Esophagus squamous epithelium (tissue), 5 donors: Measurements from ENCODE around the gene CORO7. TPM values are rescaled to one million over a fixed set of nuclear protein-coding genes. Genes with fewer than 3 reads are reported as not detected.

Experiments
- DNase-seq: peaks from one replicate; lab custom pipeline; 2025; lab: John Stamatoyannopoulos, UW
- H3K27ac ChIP-seq, 4 donors: fragments of 200-600 bp; sonication (generic); one replicate each; pipeline ENCODE4 v1.5.1; 2016 to 2019; ENCODE audit warnings: mild to moderate bottlenecking in 1 of 4
- H3K27me3 ChIP-seq, 4 donors: fragments of 200-600 bp; sonication (generic); 1 replicate in 3 of 4; 2 replicates in 1 of 4; pipeline versions ENCODE4 v1.5.1 to v1.6.0; 2017 to 2021; ENCODE audit warnings: antibody characterized with exemption in 1 of 4
- H3K36me3 ChIP-seq, 3 donors: fragments of 200-600 bp; sonication (generic); one replicate each; pipeline ENCODE4 v1.5.1; 2016 to 2019
- H3K4me1 ChIP-seq, 3 donors: fragments of 200-600 bp; sonication (generic); one replicate each; pipeline ENCODE4 v1.5.1; 2017 to 2019
- H3K4me3 ChIP-seq, 4 donors: fragments of 200-600 bp; sonication (generic); 1 replicate in 3 of 4; 2 replicates in 1 of 4; pipeline ENCODE4 v1.5.1; 2016 to 2019; ENCODE audit warnings: mild to moderate bottlenecking in 2 of 4, moderate library complexity in 1 of 4
- H3K9me3 ChIP-seq, 3 donors: fragments of 200-600 bp; sonication (generic); one replicate each; pipeline ENCODE4 v1.5.1; 2016 to 2019
- CTCF ChIP-seq, 6 experiments: fragments of 450-650 bp in 4 of 6; fragments of 200-600 bp in 2 of 6; sonication (generic) in 2 of 6; IDR thresholded peaks; one replicate each; pipeline ENCODE4 v1.5.1; 2016 to 2019; ENCODE audit warnings: antibody characterized with exemption in 6 of 6, mild to moderate bottlenecking in 4 of 6, moderate library complexity in 4 of 6
- POLR2A ChIP-seq, 4 donors: fragments of 450-650 bp; IDR thresholded peaks; one replicate each; pipeline ENCODE4 v1.6.1; 2017; ENCODE audit warnings: antibody characterized with exemption in 4 of 4, mild to moderate bottlenecking in 4 of 4, moderate library complexity in 3 of 4
- WGBS, 2 donors: methylation state at CpG; one replicate each; pipeline ENCODE4 v1.1.5; 2018; 5-methylcytosine and 5-hydroxymethylcytosine counted together
- intact Hi-C: fragments of 100-400 bp; cut with DNase I; formaldehyde crosslinking; loops from one replicate; pipeline ENCODE4 v1.15.0; 2022
- total RNA-seq, 4 donors: library from RNA; depleted of rRNA; stranded (reverse); fragments of >200 nt; gene quantifications; one replicate each; pipeline ENCODE4 v1.1.0, GENCODE V29; 2016
- donor health status: DM: yes; HTN: yes; CAD: no.

Gene CORO7
- total RNA-seq, 4 donors from 2014 or later: 15.8 to 25.9 (median 17.8) TPM

DNA sequence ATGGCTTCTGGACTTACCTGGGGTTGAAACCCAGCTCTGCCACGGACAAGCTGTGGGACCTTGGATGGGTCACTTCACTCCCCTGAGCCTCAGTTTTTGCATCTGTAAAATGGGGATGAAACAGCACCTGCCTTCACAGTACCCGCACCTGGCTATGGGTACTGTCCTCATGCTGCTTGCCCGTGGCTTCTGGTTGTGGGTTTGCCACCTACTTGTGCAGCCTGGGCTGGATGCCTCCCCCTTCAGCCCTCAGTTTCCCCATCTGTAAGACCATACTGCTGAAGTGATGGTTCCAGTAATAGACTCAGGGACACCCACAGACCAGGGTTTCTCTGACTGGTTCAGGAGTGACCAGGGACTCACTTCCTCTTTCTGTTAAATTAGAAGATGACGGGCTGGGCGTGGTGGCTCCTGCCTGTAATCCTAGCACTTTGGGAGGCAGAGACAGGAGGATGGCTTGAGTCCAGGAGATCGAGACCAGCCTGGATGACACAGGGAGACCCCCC, 91.1 kb downstream of the CORO7 start:
- peaks cover 51 to 95% (median 61%) of the 10 kb centered on the region in 3 donors for H3K4me1 ChIP-seq

DNA sequence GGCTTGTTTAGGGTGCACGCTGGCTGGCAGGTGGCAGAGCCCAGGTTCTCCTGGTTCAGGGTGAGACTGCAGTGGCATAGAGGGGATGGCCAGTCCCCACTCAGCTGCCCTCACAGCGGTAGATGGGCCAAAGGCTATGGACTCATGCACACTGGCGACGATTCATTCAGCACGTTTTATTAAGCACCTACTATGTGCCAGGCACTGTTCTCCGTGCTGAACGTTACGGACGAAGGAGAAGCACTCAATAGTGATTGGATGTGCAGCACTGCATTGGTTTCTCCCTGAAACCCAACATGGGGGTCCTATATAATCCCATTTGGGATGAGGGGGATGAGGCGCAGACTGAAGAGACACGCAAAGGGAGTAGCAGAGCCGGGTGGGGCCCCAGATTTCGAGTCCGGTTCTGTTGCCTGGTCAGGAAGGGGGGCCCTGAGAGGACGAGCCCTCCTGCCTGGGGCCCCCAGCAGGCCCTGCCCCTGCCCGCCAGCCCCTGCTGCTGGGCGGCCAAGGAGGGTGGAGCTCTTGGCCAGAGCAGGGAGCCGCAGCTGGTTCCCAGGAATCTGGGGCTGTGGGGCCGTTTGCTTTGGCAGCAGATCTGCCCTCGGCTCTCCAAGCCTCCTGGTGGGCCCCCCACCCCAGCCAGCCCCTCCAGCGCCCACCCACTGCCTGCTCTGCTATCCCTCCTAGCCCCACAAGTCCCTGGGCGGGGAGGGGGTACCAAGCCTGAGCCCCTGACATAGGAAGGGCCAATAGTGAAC, 91.7 kb downstream of the CORO7 start:
- intact Hi-C loops: no loop called here
- Histone ChIP-seq H3K27me3 (peaks cover 0 to 25% (median 0%) of the 10 kb centered on the region in 4 donors), H3K9me3 (no peaks in the 10 kb centered on the region), H3K36me3 (no peaks in the 10 kb centered on the region), H3K4me1 (peaks cover 57 to 95% (median 64%) of the 10 kb centered on the region in 3 donors), H3K27ac (peak overlapping the region; percentile 65 to 89 (median 78)), H3K4me3 (no peak overlapping the region)
- WGBS, 2 donors: 85% methylated on average over 14 of the region's 22 CpGs; no CpG with 5 or more reads in 1 of the 2 donors
- TF ChIP-seq POLR2A (IDR thresholded peaks at IDR 0.05): no peak
- TF ChIP-seq CTCF (IDR thresholded peaks at IDR 0.05): no peak
- DNase-seq: no peak

More for the DNA sequence above, 91.1 kb downstream of the CORO7 start:
- no peaks in the 10 kb centered on the region for H3K36me3 ChIP-seq
- no peaks in the 10 kb centered on the region for H3K9me3 ChIP-seq
- DNase-seq: no peak
- H3K27ac ChIP-seq: peak overlapping the region; percentile 65 to 89 (median 78)
- 64 to 100% methylated on average over 2 to 3 of the region's 6 CpGs for WGBS, 2 donors
- TF ChIP-seq POLR2A (IDR thresholded peaks at IDR 0.05) (no peak), CTCF (IDR thresholded peaks at IDR 0.05) (no peak)
- no peak overlapping the region for H3K4me3 ChIP-seq
- intact Hi-C loops: no loop called here
- peaks cover 0 to 19% (median 0%) of the 10 kb centered on the region in 4 donors for H3K27me3 ChIP-seq

- Histone ChIP-seq H3K9me3 (no peaks in the 10 kb centered on the region), H3K27me3 (peaks cover 0 to 32% (median 0%) of the 10 kb centered on the region in 4 donors), H3K36me3 (no peaks in the 10 kb centered on the region), H3K27ac (peak overlapping the region; percentile 65 to 89 (median 78)), H3K4me1 (peaks cover 60 to 95% (median 65%) of the 10 kb centered on the region in 3 donors), H3K4me3 (peak overlapping the region in 1 of 4 donors; percentile 32)
- 35% methylated on average over 4 of the region's 12 CpGs; no CpG with 5 or more reads in 1 of the 2 donors for WGBS, 2 donors
- TF ChIP-seq POLR2A (IDR thresholded peaks at IDR 0.05) (no peak), CTCF (IDR thresholded peaks at IDR 0.05) (no peak)
- intact Hi-C loops: no loop called here
- DNase-seq: no peak
Observed at GRCh38 chr16:4323845-4324488, 92.4 kb downstream of the CORO7 start.

DNA sequence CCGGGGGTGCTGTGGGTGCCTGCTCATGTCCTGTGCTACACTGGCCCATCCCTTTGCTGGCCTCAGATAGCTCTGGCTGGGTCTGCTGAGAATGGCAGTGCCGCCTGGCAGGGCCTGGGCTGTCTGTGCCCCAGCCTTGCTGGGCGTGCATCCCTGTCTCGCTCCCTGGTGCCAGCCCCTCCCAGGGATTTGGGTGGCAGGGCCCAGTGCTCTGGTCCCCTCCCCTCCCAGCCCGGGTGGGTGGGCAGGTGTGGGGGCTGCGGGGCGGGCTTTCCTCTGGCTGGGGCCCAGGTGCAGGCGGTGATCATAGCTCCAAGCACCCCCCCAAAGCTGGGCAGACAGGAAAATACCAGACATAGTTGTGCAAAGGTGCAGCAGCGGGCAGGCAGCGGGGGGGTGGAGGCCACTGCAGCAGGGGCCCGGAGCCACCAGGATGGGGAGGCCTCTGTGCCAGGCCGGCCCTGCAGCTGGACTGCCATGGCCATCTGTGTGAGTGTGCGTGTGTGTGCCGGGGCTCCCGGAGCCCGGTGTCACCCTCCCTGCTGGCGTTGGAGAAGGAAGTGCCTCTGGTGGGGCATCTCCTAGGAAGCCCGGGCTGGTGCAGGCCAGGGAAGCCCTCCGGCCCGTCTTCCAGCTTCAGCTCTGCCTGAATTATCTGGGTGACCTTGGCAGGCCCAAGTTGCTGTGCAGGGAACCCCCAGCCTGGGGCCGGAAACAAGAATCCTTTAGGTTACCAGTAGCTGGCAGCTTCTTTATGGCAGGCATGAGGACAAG, 93.1 kb downstream of the CORO7 start:
- H3K4me1 ChIP-seq: peaks cover 60 to 95% (median 63%) of the 10 kb centered on the region in 3 donors
- peak overlapping the region; percentile 65 to 89 (median 78) for H3K27ac ChIP-seq
- 40 to 60% methylated on average over 1 of the region's 21 CpGs for WGBS, 2 donors
- DNase-seq: no peak
- no peak for TF ChIP-seq POLR2A (IDR thresholded peaks at IDR 0.05)
- TF ChIP-seq CTCF (IDR thresholded peaks at IDR 0.05): no peak
- H3K36me3 ChIP-seq: no peaks in the 10 kb centered on the region
- no peaks in the 10 kb centered on the region for H3K9me3 ChIP-seq
- intact Hi-C loops: no loop called here
- no peak overlapping the region for H3K4me3 ChIP-seq
- H3K27me3 ChIP-seq: peaks cover 0 to 30% (median 0%) of the 10 kb centered on the region in 4 donors
